Stimulated activated CD8-positive, alpha-beta memory T cell treated with anti-CD3 and anti-CD28 coated beads, Interleukin-7, amount 100 ng/mL, for 4 hours (primary cell): ENCODE results near the gene MCM7.

Source experiments
- DNase-seq, 2 donors: peaks; one replicate each; pipeline ENCODE4 v3.0.0-alpha.2; 2020; ENCODE audit warnings: low read depth in 2 of 2

The MCM7 gene

DNA sequence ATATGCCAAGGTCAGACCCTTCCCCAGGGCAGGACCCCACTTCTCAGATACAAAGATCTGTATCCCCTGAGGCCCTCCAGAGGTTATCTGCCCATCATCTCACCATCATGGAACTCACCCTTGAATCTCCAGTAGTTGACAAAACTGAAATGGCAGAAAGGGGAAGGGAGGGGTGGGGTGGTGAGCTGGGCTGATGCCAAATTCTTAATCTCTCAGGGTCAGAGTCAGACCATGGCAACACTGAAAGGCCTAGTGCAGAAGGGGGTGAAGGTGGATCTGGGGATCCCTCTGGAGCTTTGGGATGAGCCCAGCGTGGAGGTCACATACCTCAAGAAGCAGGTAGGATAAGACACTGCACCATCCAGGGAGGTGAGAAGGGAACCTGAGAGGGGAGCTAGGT, 21.4 kb upstream of the MCM7 start:
- DNase-seq, result no peak

DNA sequence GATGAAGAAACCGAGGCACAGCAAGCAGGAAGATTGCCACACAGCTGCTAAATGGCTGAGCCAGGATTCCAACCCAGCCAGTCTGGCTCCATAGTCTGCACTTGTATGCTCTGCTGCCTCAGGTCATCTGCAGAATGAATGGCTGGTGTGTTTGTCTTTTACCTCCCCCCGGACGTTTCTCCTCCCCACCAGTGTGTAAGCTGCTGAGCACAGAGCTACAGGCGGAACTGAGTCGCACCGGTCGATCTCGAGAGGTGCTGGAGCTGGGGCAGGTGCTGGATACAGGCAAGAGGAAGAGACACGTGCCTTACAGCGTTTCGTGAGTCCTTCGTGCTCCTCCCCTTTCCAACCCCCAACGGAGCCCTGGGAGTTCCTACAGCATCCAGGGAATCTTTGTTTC, 20.9 kb upstream of the MCM7 start:
- no peak for DNase-seq

DNA sequence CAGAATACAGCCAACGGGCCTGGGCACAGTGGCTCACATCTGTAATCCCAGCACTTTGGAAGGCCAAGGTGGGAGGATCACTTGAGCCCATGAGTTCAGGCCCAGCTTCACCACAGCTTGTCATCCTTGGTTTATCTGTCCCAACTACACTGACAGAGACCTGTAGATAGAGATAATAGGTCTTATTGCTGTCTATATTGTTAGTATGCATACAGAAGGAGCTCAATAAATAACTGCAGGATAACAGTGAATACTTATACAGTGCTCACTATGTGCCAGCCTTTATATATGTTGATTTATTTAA, 19.5 kb upstream of the MCM7 start:
- DNase-seq, result no peak

DNA sequence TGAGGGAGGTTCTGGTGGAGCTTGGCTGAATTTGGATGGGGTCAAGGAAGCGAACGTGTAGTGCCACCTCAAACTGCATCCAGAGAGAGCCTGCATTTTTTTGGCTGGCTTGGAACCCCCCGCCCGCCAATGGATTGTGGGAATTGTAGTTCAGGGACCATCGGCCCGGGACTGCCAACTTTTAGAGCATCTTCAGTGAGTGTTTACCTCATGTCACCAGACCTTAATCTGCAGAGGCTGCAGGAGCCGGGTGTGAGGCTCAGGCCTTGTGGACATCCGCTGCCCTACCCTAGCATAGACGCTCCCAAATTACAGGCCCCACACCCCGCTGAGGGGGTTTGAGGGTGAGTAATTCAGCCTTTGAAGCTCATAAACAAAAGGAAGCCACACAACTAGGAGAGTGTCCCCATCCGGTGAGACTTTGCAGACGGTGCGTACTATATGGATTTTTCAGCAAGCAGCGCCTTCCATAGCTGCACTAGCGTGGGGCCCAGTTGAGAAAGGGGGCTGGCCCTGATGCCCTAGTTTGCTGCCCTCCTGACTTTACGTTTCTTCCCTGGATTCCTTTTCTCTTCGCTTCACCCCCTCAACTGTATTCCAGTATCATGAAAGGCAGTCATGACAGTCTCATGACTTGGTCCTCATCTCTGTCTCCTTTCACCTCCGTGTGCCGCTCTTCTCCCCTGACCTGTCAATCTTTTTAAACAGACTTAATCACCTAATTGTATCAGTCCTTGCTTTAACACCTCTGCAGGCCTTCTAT, 19.0 kb upstream of the MCM7 start:
- DNase-seq, result peak; percentile 42 to 54

DNA sequence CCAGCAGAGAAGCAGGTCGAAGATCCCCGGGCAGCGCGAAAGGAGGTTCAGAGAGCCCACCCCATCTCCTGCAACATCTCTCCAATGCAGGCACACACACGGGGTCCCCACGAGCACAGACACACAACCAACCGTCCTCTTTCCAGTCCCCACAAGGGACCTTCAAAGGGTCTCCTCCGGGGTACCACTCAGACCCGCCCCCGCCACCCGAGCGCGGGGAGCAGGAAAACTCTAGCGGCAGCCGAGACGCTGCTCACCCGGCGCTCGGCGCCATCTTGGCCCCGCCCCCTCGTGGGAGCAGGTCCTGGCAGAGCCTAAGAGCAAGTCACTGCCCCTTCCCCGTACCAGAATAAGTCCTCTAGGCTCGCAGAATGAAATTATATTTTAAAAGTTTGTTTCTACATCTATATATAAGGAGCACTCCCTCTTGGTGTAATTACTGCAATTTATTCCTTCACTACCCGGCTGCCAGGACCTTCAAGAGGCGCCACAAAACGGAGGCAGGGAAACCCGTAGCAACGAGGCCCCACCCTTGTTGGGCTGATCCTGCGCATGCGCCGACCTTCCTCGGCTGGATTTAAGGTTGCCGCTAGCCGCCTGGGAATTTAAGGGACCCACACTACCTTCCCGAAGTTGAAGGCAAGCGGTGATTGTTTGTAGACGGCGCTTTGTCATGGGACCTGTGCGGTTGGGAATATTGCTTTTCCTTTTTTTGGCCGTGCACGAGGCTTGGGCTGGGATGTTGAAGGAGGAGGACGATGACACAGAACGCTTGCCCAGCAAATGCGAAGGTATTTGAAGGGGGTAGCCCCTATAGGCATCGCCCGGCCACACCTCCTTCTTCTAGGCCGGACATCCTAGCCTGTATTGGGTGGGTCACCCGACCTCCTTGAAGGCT, 18.1 kb upstream of the MCM7 start, which contains the start of the genes CNPY4 and TAF6:
Gene CNPY4 (plus strand): TSS at position 563 of the 898 bp plus-strand sequence. CDS start 111 bp downstream, at position 674.
Gene TAF6 (minus strand): TSS at position 287 of the 898 bp plus-strand sequence. CDS start 5,149 bp downstream, outside the sequence.
- DNase-seq, result peak; percentile 91 to 92

DNA sequence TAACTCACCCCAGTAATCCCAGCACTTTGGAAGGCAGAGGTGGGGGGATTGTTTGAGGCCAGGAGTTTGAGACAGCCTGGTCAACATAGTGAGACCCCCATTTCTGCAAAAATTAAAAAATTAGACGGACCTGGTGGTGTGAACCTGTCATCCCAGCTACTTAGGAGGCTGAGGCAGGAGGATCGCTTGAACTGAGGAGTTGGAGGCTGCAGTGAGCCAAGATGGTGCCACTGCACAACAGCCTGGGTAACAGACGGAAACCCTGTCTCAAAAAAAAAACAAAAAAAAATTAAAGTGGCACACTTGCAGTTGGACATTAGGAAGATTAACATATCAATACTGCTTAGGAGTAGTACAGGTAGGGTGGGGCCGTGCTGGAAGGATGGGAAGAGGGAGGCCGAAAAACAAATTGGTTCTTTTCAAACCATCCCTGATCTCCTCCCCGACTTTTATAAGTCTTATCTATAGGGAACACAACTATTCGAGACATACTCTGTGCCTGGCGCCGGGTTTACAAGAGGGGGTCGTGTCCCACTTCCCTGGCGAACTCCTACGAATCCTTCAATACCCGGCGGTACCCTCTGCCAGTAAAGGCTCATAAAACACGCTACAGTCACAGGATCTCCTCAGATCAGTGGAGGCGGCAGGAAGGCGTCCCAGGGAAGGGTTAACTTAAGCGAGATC, 17.3 kb upstream of the MCM7 start:
- no peak for DNase-seq

DNA sequence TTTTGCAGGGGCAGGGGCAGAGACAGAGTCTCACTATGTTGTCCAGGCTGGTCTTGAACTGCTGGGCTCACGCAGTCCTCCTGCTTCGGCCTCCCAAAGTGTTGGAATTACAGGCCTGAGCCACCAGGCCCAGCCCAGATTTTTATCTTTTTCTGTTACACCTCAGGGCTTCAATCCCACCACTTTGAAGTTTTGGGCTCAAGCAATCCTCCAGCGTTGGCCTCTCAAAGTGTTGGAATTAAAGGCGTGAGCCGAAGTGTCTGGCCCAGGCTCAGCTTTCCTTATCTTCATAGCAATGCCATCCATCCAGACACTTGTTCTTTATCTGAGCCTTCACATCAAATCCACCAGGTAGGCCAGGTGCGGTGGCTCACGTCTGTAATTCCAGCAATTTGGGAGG, 13.8 kb upstream of the MCM7 start:
- no peak for DNase-seq

DNA sequence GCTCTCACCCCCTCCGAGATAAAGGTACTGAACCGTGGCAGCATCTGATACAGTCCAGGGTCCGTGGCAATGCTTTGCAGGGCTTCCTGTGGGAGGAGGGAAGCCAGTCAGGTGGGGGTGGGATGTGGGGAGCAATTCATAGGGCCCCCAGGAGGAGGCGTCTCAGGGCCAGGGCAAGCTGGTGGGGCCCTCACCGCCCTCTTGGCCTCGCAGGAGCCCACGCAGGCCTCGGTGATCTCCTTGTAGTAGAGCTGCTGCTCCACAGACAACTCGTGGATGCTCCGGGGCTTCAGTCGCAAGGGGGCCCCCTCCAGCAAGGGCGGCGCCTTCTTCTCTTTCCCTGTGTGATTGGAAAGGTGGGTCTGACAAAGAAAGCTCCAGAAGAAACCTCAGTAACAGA, 10.7 kb upstream of the MCM7 start:
- DNase-seq, result no peak

DNA sequence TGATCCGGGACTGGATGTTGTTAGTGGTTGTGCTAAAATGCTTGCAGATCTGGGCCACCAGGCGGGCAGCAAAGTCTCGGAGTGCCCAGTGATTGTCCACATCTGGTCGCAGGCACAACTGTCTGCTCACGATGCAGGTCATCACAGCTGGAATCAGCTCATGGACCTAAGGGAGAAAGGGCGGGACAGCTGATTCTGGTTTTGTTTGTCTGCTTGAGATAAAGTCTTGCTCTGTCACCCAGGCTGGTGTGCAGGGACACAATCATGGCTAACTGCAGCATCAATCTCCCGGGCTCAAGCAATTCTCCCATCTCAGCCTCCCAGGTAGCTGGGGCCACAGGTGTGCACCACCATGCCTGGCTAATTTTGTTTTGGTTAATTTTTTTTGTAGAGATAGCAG, 10.0 kb upstream of the MCM7 start:
- DNase-seq, result no peak

DNA sequence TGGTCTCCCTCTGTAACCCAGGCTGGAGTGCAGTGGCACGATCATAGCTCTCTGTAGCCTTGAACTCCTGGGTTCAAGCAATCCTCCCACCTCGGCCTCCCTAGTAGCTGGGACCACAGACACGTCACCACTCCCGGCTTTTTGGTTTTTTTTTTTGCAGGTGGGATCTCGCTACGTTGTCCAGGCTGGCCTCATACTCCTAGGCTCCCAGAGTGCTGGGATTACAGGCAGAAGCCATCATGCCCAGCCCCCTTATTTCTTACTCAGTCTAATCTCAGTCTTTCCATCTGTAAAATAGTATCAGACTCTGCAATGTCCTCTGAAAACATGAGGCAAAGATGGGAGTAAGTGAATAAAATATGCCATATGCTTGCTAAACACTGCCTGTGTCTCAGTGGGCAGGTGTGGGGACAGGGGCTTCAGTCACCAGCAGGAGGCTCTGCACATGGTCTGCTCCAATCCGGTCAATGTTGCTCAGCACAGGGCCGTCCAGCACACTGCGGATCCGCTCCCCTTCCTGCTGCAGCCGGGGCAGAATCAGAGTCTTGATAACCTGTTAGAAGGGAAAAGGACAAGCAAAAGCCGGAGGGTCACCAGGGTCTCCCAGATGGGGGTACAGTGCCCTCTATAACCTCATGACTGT, 8.4 kb upstream of the MCM7 start:
- DNase-seq, result no peak

DNA sequence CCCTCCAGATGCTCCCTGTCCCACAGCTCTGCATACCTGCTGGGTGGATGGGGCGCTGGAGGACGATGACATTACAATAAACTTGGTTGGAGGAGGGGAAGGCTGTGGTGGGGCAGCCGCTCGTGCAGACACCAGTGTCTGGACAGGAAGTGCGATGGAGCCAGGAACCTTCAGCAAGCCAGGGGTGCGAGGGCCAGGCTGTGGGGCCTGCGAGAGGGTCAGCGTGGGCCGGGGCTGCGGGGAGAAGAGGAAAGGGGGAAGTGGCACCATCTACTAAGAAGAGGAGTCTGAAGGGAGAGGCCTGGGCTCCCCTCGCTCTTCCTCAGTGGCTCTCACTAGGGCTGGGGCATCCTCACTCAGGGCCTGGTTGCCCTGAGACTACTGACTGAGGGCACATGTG, 6.7 kb upstream of the MCM7 start:
- no peak for DNase-seq

DNA sequence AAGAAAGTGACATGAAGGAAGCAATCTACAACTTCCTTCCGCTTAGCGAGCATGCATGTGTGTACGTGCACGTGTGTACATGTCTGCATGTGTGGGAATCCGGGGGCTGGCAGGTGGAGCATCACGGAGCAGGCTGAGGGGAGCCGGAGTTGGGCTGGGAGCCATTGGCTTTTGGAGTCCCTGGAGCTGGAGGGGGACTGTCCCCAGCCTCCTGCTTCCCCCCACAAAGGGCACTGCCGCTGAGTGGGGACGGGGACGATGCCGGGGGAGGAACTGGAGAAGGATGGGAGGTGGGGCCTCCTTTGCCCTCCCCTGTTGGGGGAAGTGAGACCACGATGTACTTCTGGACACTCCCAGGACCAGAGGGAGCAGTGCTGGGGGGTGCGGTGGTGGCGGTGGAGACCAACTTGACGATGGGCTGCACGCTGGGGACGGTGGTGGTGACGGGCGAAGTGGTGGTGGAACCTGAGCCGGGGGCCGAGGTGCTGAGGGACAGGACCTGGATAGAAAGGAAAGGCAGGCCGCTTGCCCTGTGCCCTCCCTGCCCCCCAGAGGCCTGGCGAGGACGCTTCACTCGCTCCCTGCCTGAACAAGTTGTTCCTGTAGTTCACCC, 6.0 kb upstream of the MCM7 start:
- no peak for DNase-seq

DNA sequence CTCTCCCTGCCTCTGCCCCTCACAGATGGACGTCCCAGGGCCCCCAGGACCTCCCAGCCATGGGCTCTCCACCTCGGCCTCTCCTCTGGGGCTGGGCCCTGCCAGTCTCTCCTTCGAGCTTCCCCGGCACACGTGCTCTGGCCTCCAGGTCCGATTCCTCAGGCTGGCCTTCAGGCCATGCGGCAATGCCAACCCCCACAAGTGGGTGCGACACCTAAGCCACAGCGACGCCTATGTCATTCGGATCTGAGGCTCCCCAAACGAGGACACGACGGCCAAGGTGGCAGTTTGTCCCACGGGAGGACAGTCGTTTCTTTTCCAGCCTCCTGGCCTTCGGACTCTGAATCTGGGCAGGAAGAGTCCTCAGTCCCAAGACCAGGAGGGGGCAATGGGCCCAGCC, 5.4 kb upstream of the MCM7 start:
- no peak for DNase-seq

DNA sequence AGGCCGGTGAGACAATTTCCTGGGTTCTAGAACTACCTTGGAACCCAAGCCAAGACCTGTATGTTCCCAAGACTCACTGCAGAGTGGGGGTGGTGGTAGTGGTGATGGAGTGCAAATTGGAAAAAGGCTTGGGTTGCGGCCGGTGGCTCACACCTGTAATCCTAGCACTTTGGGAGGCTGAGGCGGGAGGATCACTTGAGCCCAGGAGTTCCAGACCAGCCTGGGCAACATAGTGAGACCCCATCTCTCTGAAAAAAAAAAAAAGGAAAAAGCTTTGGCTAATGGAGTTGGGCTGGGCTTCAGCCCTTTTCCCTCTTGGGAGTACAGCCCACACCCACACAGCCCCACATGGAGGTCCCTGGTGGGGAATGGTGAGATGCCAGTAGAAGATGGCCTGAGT, 4.3 kb upstream of the MCM7 start:
- no peak for DNase-seq

DNA sequence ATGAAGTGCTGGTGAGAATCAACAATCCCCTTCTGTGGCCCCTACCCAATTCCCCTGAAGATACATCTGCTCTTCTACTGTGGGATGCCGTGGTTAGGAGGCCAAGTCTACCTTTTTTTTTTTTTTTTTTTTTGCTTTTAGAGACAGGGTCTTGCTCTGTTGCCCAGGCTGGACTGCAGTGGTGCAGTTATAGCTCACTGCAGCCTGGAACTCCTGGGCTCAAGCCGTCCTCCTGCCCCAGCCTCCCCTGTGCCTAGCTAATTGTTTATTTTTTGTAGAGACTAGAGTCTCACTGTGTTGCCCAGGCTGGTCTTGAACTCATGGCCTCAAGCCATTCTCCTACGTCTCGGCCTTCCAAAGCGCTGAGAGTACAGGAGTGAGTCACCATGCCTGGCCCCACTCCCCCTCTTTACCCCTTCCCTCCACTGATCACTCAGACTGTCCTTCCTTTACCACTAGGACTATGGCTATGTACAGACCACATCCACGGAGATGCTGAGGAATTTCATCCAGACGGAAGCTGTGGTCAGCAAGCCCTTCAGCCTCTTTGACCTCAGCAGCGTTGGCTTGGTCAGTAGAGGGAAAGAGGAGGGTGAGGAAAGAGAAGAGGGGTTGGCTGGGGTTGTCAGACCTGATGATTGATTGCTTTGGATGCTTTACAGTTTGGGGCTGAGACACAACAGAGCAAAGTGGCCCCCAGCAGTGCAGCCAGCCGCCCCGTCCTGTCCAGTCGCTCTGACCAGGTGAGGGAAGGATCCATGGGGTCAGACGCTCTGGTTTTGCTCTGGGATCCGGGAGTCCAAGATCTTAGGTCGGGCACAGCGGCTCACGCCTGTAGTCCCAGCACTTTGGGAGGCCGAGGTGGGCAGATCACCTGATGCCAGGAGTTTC, 2.0 kb upstream of the MCM7 start:
- no peak for DNase-seq

DNA sequence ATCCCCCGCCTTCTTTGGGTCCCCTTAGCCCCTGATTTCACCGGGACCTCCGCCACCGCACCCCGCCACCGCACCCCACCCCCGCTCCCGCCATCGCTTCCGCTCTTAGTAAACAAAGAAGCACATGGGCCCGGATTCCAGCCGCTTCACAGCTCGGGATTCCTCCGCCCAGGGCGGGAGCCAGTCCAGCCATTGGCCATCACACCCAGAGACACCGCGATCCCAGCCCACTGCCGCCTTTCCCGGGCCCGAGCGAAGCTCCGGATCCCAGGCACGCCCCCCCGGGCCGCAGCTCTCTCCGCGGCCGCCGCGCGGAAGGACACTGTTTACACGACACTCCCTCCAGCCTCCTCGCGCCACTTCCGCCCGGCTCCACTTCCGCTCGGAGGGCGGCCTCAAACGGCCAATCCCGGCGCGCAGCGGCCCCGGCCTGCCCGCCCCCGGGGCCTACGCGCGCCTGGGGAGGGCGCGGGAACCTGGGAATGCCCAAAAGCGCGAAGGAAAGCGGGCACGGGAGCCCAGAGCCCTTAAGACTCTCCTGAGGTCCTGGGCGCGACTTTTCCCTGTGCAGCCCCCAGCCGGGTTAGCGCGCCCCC, 679 bp downstream of the MCM7 start:
- peak; percentile 77 to 85 for DNase-seq

DNA sequence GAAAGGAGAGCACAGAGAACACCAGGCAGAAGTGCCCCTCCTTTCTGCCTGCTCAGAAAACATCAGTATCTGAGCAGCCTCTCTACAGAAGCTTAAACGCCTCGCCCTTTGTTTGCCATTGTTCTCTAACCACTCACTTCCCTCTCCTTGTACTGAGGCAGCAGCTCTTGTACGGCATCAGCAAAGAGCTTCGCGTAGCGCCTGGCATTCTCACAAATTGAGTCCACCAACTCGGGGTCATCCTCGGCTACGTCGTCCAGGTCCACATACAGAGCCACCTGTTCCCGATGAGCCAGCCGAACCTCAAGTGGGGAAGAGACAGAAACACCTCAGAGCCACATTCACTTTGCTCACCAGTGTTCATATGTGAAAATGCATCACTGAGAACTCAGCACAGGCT, 1.7 kb downstream of the MCM7 start:
- no peak for DNase-seq

DNA sequence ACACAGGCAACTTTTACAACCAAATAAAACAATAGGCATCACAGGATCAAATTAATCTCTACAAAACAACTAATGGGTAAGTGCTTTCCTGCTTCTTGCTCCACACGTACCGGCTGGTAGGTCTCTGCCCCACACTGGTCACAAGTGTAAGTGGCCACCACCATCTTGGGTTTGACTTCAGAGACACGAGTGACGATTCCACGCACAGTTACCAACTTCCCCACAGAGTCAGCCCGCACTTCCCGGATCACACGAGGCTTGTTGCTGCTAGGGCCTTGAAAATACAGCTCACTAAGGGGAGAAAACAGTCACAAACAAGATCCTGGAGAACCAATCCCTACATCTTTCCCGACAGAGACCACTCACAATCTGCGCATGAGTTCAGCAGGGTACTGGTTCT, 2.3 kb downstream of the MCM7 start:
- no peak for DNase-seq

DNA sequence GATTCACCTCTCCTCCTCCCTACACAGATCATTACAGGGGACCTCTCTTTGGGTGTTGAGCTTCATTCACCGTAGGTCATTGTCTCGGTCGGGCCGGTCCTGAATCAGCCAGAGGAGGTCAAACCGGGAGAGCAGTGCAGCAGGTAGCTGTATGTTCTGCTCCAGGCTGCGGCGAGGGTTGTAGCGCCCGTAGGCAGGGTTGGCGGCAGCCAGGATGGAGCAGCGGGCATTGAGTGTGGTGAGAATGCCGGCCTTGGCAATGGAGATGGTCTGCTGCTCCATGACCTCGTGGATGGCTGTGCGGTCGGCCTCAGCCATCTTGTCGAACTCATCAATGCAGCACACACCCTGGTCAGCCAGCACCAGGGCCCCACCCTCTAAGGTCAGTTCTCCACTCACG, 5.5 kb downstream of the MCM7 start:
- no peak for DNase-seq

DNA sequence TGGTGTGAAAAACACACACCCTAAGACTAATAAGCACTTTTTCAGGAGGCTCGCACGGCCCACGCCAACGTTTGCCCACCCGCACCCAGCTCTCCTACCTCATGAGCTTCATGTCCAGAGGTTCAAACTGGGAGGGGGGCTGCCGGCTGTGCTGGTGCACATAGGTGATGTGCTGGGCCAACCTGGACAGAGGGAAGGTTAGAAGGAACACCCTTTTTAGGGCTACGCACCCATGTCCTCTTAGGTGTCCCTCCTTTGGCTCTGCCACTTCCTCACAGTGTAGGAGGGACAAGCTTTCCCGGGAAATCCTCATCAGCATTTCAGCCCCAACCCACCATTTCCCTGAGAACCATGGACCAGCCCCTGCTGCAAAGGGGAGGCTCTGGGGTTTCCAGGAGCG, 5.9 kb downstream of the MCM7 start:
- no peak for DNase-seq
